ENCODE data around the gene CBARP. TPM values are rescaled to one million over a fixed set of nuclear protein-coding genes. Genes with fewer than 3 reads are reported as not detected.

CBARP gene
- total and polyA plus RNA-seq, 2 of the 13 experiments (the other 11 are each of a cell fraction or from before 2014, with no cell fraction given), result 1.2 to 1.4 TPM

- TF ChIP-seq SNAPC4 (CRISPR knock-in tag; IDR thresholded peaks at IDR 0.05) (no peak), HOXA9 (CRISPR knock-in tag; IDR thresholded peaks at IDR 0.05; ENCODE audit: borderline replicate concordance) (no peak), JDP2 (CRISPR knock-in tag; IDR thresholded peaks at IDR 0.05; ENCODE audit: borderline replicate concordance) (no peak), ZNF646 (CRISPR knock-in tag; IDR thresholded peaks at IDR 0.05) (no peak), PREB (CRISPR knock-in tag; IDR thresholded peaks at IDR 0.05) (no peak), TARDBP (CRISPR knock-in tag; IDR thresholded peaks at IDR 0.05) (no peak), ZNF773 (CRISPR knock-in tag; IDR thresholded peaks at IDR 0.05; ENCODE audit: borderline replicate concordance) (no peak), ZNF142 (CRISPR knock-in tag; IDR thresholded peaks at IDR 0.05) (no peak)
Observed at GRCh38 chr19:1284979-1285736, 47.4 kb upstream of the CBARP start (continued).
